HepG2 (cell line): ENCODE data around the gene NTMT1. TPM values are rescaled to one million over a fixed set of nuclear protein-coding genes. Genes with fewer than 3 reads are reported as not detected.

Source experiments
- FOXP1 ChIP-seq, 2 experiments: fragments of 450-650 bp in 1 of 2; IDR thresholded peaks; 2 replicates each; pipeline ENCODE4 v1.6.1; 2017 to 2018; ENCODE audit warnings: antibody characterized with exemption in 1 of 2
- GZF1 ChIP-seq: sonication (generic); formaldehyde crosslinking; IDR thresholded peaks from 2 replicates; pipeline ENCODE4 v1.5.1; 2020; ENCODE audit warnings: mild to moderate bottlenecking, missing genetic modification reagents
- HNF1A ChIP-seq, 2 experiments: sonication (generic) in 1 of 2; formaldehyde crosslinking in 1 of 2; IDR thresholded peaks; 2 replicates each; pipeline versions ENCODE4 v1.4.0 to v1.6.1; 2016 to 2020; ENCODE audit warnings: borderline replicate concordance in 1 of 2, low read depth in 1 of 2, mild to moderate bottlenecking in 1 of 2, missing genetic modification reagents in 1 of 2
- MTERF4 ChIP-seq: sonication (generic); formaldehyde crosslinking; IDR thresholded peaks from 2 replicates; pipeline ENCODE4 v1.8.0; 2023; ENCODE audit warnings: mild to moderate bottlenecking, missing genetic modification reagents
- NR2F2 ChIP-seq: IDR thresholded peaks from 2 replicates; pipeline ENCODE4 v1.6.1; 2012; ENCODE audit warnings: low read depth, inconsistent platforms, borderline replicate concordance
- PAWR ChIP-seq: sonication (generic); formaldehyde crosslinking; IDR thresholded peaks from 2 replicates; pipeline ENCODE4 v1.4.0; 2020; ENCODE audit warnings: missing genetic modification reagents, mild to moderate bottlenecking, borderline replicate concordance
- PLRG1 ChIP-seq: fragments of 450-650 bp; conservative IDR thresholded peaks from 2 replicates; pipeline ENCODE4 v1.6.1; 2016
- SP4 ChIP-seq: sonication (generic); formaldehyde crosslinking; IDR thresholded peaks from 2 replicates; pipeline ENCODE4 v1.8.1; 2023; ENCODE audit warnings: mild to moderate bottlenecking, missing genetic modification reagents
- YEATS4 ChIP-seq: sonication (generic); formaldehyde crosslinking; IDR thresholded peaks from 2 replicates; pipeline ENCODE4 v1.4.0; 2020; ENCODE audit warnings: missing genetic modification reagents, borderline replicate concordance
- ZBED4 ChIP-seq: sonication (generic); formaldehyde crosslinking; IDR thresholded peaks from 2 replicates; pipeline ENCODE4 v1.4.0; 2020; ENCODE audit warnings: missing genetic modification reagents, borderline replicate concordance
- ZC3H13 ChIP-seq: sonication (generic); formaldehyde crosslinking; IDR thresholded peaks from 2 replicates; pipeline ENCODE4 v1.8.1; 2023; ENCODE audit warnings: mild to moderate bottlenecking, missing genetic modification reagents, moderate library complexity
- ZNF224 ChIP-seq: sonication (generic); formaldehyde crosslinking; IDR thresholded peaks from 2 replicates; pipeline ENCODE4 v1.5.0; 2020; ENCODE audit warnings: mild to moderate bottlenecking, missing genetic modification reagents
- ZNF263 ChIP-seq: sonication (generic); formaldehyde crosslinking; IDR thresholded peaks from 2 replicates; pipeline ENCODE4 v1.4.0; 2020; ENCODE audit warnings: missing genetic modification reagents
- ZNF790 ChIP-seq: sonication (generic); formaldehyde crosslinking; IDR thresholded peaks from 2 replicates; pipeline ENCODE4 v1.8.0; 2022; ENCODE audit warnings: missing genetic modification reagents, mild to moderate bottlenecking, borderline replicate concordance
- polyA plus RNA-seq, 8 experiments: library from polyadenylated mRNA; depleted of rRNA in 3 of 8; stranded (reverse) in 7 of 8; unstranded in 1 of 8; fragments of >200 nt; fragmentation: Illumina TruSeq in 4 of 8; extraction: Trizol in 4 of 8; gene quantifications; 2 replicates each; pipeline versions ENCODE4 v1.2.1 to v1.2.3, GENCODE V29; 2011 to 2016; ENCODE audit warnings: low read depth in 4 of 8, missing spikeins in 1 of 8, mixed read lengths in 1 of 8; ENCODE audit not compliant: insufficient read depth in 1 of 8
- total RNA-seq, 5 experiments: library from RNA; depleted of rRNA; stranded (reverse); fragments of >200 nt; fragmentation: Illumina TruSeq; extraction: Trizol; gene quantifications; 2 replicates each; pipeline ENCODE4 v1.2.3, GENCODE V29; 2016; ENCODE audit warnings: low read depth in 1 of 5

NTMT1 gene
- total and polyA plus RNA-seq, 2 of the 13 experiments (the other 11 are each of a cell fraction or from before 2014, with no cell fraction given): 49.1 to 53.8 TPM

- TF ChIP-seq ZNF790 (CRISPR knock-in tag) (no peak), MTERF4 (CRISPR knock-in tag) (0 out of 2 replicates have a peak, but pooled peaks have one; percentile 45), YEATS4 (CRISPR knock-in tag) (no peak), PAWR (CRISPR knock-in tag) (no peak), ZNF263 (CRISPR knock-in tag) (peak; percentile 89), ZBED4 (no peak), FOXP1 (IDR thresholded peaks at IDR 0.05) (no peak), FOXP1 (CRISPR knock-in tag; IDR thresholded peaks at IDR 0.05) (no peak), PLRG1 (no peak), ZC3H13 (no peak), HNF1A (IDR thresholded peaks at IDR 0.05; ENCODE audit: low read depth) (no peak; the same call in 1 of the 2 replicates), HNF1A (CRISPR knock-in tag; IDR thresholded peaks at IDR 0.05; ENCODE audit: borderline replicate concordance) (peak; percentile 14; the same call in 1 of the 2 replicates), GZF1 (CRISPR knock-in tag) (no peak), ZNF224 (no peak), SP4 (CRISPR knock-in tag) (0 out of 2 replicates have a peak, but pooled peaks have one; percentile 52), NR2F2 (no peak)
Observed at GRCh38 chr9:129596541-129597331, 29.2 kb upstream of the NTMT1 start (continued).
